Measurements from ENCODE around the gene DPP3. TPM values are rescaled to one million over a fixed set of nuclear protein-coding genes. Genes with fewer than 3 reads are reported as not detected.

DPP3 gene
- total and polyA plus RNA-seq, 2 donors (not counting 1 experiment from before 2014, with no cell fraction given): 33.6 to 39.6 TPM

- no peaks in the 10 kb centered on the region for H4K20me1 ChIP-seq (ENCODE audit: control insufficient read depth, extremely low read depth, insufficient read depth, low read length)
- TF ChIP-seq CTCF (conservative IDR thresholded peaks at IDR 0.05 in 1 of 2, IDR thresholded peaks at IDR 0.05 in 1 of 2; ENCODE audit: low read depth in 1 of 2, low read length in 2 of 2) (no peak), EZH2 (IDR thresholded peaks at IDR 0.05; ENCODE audit: low read length, missing control alignments) (no peak)
- no peak overlapping the region for H3K27ac ChIP-seq (ENCODE audit: insufficient read depth, low read length)
- H3K9ac ChIP-seq (ENCODE audit: insufficient read depth, low read length): no peak overlapping the region
- H3K36me3 ChIP-seq (ENCODE audit: control insufficient read depth, insufficient read depth, low read length): no peaks in the 10 kb centered on the region
- no peaks in the 10 kb centered on the region for H3K79me2 ChIP-seq (ENCODE audit: control insufficient read depth, insufficient read depth, low read length)
- H3K4me2 ChIP-seq (ENCODE audit: extremely low read depth, insufficient read depth, low read length): no peak overlapping the region
- H3K4me3 ChIP-seq (replicated peaks in 1 of 4; ENCODE audit: control extremely low read depth in 1 of 4, insufficient read depth in 1 of 4, low read depth in 3 of 4, low read length in 4 of 4): no peak overlapping the region
- no peaks in the 10 kb centered on the region for H3K9me3 ChIP-seq (ENCODE audit: control insufficient read depth, insufficient read depth, low read depth, low read length)
- H3K27me3 ChIP-seq (ENCODE audit: control insufficient read depth, insufficient read depth, low read length): peaks cover 17% of the 10 kb centered on the region
- DNase-seq (ENCODE audit: low read depth in 2 of 2): no peak
- H3K4me1 ChIP-seq (ENCODE audit: control insufficient read depth, extremely low read depth, insufficient read depth, low read length): no peaks in the 10 kb centered on the region
- no peak overlapping the region for H2AFZ ChIP-seq (ENCODE audit: low read length)
Observed at GRCh38 chr11:66454828-66455227, 25.4 kb upstream of the DPP3 start.

GRCh38 chr11:66457826-66458225 is 22.4 kb upstream of the DPP3 start:
- Histone ChIP-seq H2AFZ (ENCODE audit: low read length) (no peak overlapping the region), H3K9me3 (ENCODE audit: control insufficient read depth, insufficient read depth, low read depth, low read length) (no peaks in the 10 kb centered on the region), H3K4me1 (ENCODE audit: control insufficient read depth, extremely low read depth, insufficient read depth, low read length) (no peaks in the 10 kb centered on the region), H4K20me1 (ENCODE audit: control insufficient read depth, extremely low read depth, insufficient read depth, low read length) (no peaks in the 10 kb centered on the region), H3K4me2 (ENCODE audit: extremely low read depth, insufficient read depth, low read length) (no peak overlapping the region), H3K27ac (ENCODE audit: insufficient read depth, low read length) (no peak overlapping the region), H3K9ac (ENCODE audit: insufficient read depth, low read length) (no peak overlapping the region), H3K36me3 (ENCODE audit: control insufficient read depth, insufficient read depth, low read length) (no peaks in the 10 kb centered on the region), H3K79me2 (ENCODE audit: control insufficient read depth, insufficient read depth, low read length) (no peaks in the 10 kb centered on the region), H3K27me3 (ENCODE audit: control insufficient read depth, insufficient read depth, low read length) (peaks cover 3% of the 10 kb centered on the region), H3K4me3 (replicated peaks in 1 of 4; ENCODE audit: control extremely low read depth in 1 of 4, insufficient read depth in 1 of 4, low read depth in 3 of 4, low read length in 4 of 4) (no peak overlapping the region)
- TF ChIP-seq EZH2 (IDR thresholded peaks at IDR 0.05; ENCODE audit: low read length, missing control alignments) (no peak), CTCF (conservative IDR thresholded peaks at IDR 0.05 in 1 of 2, IDR thresholded peaks at IDR 0.05 in 1 of 2; ENCODE audit: low read depth in 1 of 2, low read length in 2 of 2) (no peak)
- DNase-seq (ENCODE audit: low read depth in 2 of 2): no peak

- H3K4me2 ChIP-seq (ENCODE audit: extremely low read depth, insufficient read depth, low read length): no peak overlapping the region
- H3K27ac ChIP-seq (ENCODE audit: insufficient read depth, low read length): no peak overlapping the region
- no peaks in the 10 kb centered on the region for H4K20me1 ChIP-seq (ENCODE audit: control insufficient read depth, extremely low read depth, insufficient read depth, low read length)
- H3K79me2 ChIP-seq (ENCODE audit: control insufficient read depth, insufficient read depth, low read length): no peaks in the 10 kb centered on the region
- no peak overlapping the region for H2AFZ ChIP-seq (ENCODE audit: low read length)
- no peaks in the 10 kb centered on the region for H3K27me3 ChIP-seq (ENCODE audit: control insufficient read depth, insufficient read depth, low read length)
- H3K9ac ChIP-seq (ENCODE audit: insufficient read depth, low read length): no peak overlapping the region
- no peaks in the 10 kb centered on the region for H3K4me1 ChIP-seq (ENCODE audit: control insufficient read depth, extremely low read depth, insufficient read depth, low read length)
- H3K4me3 ChIP-seq (replicated peaks in 1 of 4; ENCODE audit: control extremely low read depth in 1 of 4, insufficient read depth in 1 of 4, low read depth in 3 of 4, low read length in 4 of 4): no peak overlapping the region
- H3K9me3 ChIP-seq (ENCODE audit: control insufficient read depth, insufficient read depth, low read depth, low read length): no peaks in the 10 kb centered on the region
- H3K36me3 ChIP-seq (ENCODE audit: control insufficient read depth, insufficient read depth, low read length): no peaks in the 10 kb centered on the region
- TF ChIP-seq CTCF (conservative IDR thresholded peaks at IDR 0.05 in 1 of 2, IDR thresholded peaks at IDR 0.05 in 1 of 2; ENCODE audit: low read depth in 1 of 2, low read length in 2 of 2): no peak
- TF ChIP-seq EZH2 (IDR thresholded peaks at IDR 0.05; ENCODE audit: low read length, missing control alignments): no peak
- no peak for DNase-seq (ENCODE audit: low read depth in 2 of 2)
Observed at GRCh38 chr11:66459138-66459778, 21.0 kb upstream of the DPP3 start.

All from fibroblast of lung (primary cell).